Jurkat, Clone E6-1 (cell line): Measurements from ENCODE around the gene KTI12. TPM values are rescaled to one million over a fixed set of nuclear protein-coding genes. Genes with fewer than 3 reads are reported as not detected.
A peak's percentile ranks its signal among the peaks of the same experiment; 100 is the strongest.
"Not testable (repeated sequence)": the region's sequence is repeated elsewhere in the genome, so short reads cannot be mapped to it uniquely, and the experiment has no call there.

Experiments
- DNase-seq: peaks from one replicate; pipeline ENCODE4 v3.0.0-alpha.2; 2011; ENCODE audit warnings: low read depth, low spot score
- H3K4me3 ChIP-seq: 2 replicates; pipeline ENCODE4 v1.5.1; 2011; ENCODE audit warnings: mild to moderate bottlenecking, low read length, control low read depth, moderate library complexity
- polyA plus RNA-seq: library from polyadenylated mRNA; unstranded; fragments of >200 nt; gene quantifications from one replicate; pipeline ENCODE4 v1.2.1, GENCODE V29; 2012; ENCODE audit warnings: missing spikeins; ENCODE audit not compliant: insufficient read length, insufficient read depth

KTI12 gene, protein sequence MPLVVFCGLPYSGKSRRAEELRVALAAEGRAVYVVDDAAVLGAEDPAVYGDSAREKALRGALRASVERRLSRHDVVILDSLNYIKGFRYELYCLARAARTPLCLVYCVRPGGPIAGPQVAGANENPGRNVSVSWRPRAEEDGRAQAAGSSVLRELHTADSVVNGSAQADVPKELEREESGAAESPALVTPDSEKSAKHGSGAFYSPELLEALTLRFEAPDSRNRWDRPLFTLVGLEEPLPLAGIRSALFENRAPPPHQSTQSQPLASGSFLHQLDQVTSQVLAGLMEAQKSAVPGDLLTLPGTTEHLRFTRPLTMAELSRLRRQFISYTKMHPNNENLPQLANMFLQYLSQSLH
- polyA plus RNA-seq: 13.5 TPM

DNA sequence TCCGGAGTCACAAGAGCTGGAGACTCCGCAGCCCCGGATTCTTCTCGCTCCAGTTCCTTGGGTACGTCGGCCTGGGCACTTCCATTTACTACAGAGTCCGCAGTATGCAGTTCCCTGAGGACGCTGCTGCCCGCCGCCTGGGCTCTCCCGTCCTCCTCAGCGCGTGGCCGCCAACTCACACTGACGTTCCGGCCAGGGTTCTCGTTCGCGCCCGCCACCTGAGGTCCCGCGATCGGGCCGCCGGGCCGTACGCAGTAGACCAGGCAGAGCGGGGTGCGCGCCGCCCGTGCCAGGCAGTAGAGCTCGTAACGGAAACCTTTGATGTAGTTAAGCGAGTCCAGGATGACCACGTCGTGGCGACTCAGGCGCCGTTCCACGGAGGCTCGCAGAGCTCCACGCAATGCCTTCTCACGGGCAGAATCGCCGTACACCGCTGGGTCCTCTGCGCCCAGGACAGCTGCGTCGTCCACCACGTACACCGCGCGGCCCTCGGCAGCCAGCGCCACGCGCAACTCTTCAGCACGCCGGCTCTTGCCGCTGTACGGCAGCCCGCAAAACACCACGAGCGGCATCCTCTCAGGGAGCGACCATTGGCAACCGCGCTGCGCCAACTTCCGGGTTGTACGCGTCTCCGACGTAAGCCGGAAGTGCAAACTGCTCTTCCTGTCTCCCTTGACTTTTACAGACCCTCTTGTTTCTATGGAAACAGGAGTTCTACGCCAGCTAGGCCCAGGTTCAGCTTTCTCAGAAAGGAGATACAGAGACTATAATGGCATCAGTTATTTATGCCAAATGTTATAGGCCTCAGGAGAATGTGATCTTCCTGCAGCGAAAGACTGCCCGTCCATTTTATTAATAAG lies at the start of gene KTI12:
Gene KTI12 (minus strand): TSS at position 621 of the 860 bp plus-strand sequence. CDS start 49 bp downstream, at position 572.
- DNase-seq: peak; percentile 93
- H3K4me3 ChIP-seq: peak within 1 kb of the TSS; percentile 97

GRCh38 chr1:52080014-52080415 lies 46.4 kb upstream of the KTI12 start:
- DNase-seq: no peak
- H3K4me3 ChIP-seq: no peak overlapping the region

DNA sequence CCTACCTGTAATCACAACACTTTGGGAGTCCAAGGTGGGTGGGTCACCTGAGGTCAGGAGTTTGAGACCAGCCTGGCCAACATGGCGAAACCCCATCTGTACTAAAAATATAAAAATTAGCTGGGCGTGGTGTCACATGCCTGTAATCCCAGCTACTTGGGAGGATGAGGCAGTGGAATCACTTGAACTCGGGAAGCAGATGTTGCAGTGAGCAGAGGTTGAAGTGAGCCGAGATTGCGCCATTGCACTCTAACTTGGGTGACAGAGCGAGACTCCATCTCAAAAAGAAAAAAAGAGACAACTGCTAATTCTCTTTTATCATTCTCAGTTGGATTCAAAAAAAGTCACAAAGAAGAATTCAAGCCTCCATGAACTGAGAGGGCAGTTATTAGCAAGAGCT lies 43.7 kb upstream of the KTI12 start:
- not testable (repeated sequence) for DNase-seq, H3K4me3 ChIP-seq

- no peak overlapping the region for H3K4me3 ChIP-seq
- no peak for DNase-seq
Observed at GRCh38 chr1:52072291-52072690, 38.7 kb upstream of the KTI12 start.

DNA sequence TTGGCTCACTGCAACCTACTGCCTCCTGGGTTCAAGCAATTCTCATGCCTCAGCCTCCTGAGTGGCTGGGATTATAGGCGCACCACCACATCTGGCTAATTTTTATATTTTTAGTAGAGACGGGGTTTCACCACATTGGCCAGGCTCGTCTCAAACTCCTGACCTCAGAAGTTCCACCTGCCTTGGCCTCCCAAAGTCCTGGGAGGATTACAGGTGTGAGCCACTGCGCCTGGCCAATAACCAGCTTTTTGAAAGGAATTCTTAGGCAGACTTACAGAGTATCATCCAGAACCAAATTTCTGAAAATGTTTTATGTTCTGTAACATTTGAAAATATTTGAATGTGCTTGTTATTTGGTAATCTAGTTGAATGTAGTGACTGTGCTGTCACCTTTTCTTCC lies 37.1 kb upstream of the KTI12 start:
- no peak overlapping the region for H3K4me3 ChIP-seq
- no peak for DNase-seq

GRCh38 chr1:52063192-52063591 lies 29.6 kb upstream of the KTI12 start:
- no peak overlapping the region for H3K4me3 ChIP-seq

GRCh38 chr1:52060822-52061221 lies 27.2 kb upstream of the KTI12 start:
- H3K4me3 ChIP-seq: no peak overlapping the region
- no peak for DNase-seq

More at GRCh38 chr1:52063192-52063591, 29.6 kb upstream of the KTI12 start:
- DNase-seq: no peak

GRCh38 chr1:52059888-52060287 lies 26.3 kb upstream of the KTI12 start:
- no peak overlapping the region for H3K4me3 ChIP-seq
- no peak for DNase-seq

DNA sequence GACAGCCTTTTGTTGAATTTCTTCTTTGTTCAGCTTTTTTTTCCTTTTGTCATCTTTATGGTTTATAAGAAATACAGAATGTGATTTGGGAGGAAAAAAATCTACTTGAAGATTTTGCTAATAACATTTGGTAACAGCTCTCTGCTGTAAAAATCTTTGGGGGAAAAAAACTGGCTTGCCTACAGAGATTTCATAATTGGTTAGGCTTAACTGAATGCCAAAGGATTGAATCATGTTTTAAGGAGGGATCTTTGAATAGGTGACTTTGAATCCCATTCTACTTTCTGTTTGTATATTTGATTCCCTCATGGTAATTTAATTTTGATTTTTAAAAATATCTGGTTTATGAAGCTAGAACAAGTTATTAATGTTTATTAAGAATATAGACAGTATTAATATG lies 25.7 kb upstream of the KTI12 start:
- DNase-seq: no peak

DNA sequence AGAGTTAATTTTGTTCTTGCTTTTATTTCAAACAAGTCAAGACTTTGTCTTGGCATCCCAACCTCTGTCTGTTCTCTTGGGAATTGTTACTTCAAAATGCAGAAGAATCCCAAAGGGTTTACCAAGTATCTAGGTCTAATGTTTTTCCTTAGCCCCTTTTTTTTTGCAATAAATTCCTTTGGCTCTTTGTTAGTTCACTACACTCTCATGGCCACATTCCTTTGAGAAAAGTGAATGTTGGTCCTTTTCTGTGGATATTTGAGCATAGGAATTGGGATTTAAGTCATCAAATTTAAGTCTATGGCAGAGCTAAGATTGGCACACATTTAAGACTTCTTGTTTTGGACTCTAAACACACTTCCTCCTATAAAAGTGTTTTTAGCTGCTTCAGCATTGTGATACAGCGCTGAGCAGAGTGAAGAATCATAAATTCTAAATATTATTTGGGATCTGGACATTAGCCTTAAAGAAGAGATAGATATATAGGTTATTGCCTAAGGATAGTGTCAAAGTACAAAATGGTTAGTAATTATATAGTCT lies 24.3 kb upstream of the KTI12 start:
- H3K4me3 ChIP-seq: peak overlapping the region; percentile 71
- DNase-seq: no peak

More for the DNA sequence above, 25.7 kb upstream of the KTI12 start:
- H3K4me3 ChIP-seq: no peak overlapping the region

DNA sequence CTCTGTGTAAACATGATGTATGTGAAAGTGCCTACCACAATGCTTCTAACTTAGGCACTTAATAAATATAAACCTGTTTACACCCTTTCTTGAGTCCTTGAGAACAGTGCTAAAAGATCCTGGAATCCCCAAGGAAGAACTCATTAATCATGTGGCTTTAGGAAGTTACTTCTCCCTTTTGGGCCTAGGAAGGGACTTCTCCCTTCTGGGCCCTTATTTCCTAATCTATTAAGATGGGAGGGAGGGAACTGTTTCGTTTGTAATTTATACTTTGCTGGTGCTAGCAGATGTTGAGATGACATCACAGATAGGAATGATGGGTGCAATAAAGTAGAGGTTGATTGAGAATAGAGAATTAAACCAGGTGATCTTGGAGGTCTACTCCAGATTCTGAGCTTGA lies 23.6 kb upstream of the KTI12 start:
- H3K4me3 ChIP-seq: peak overlapping the region; percentile 71
- peak; percentile 14 for DNase-seq

- H3K4me3 ChIP-seq: peak overlapping the region; percentile 71
- DNase-seq: no peak
Observed at GRCh38 chr1:52056937-52057231, 23.3 kb upstream of the KTI12 start.

- DNase-seq: peak; percentile 92
- H3K4me3 ChIP-seq: peak within 1 kb of the TSS; percentile 71
Observed at GRCh38 chr1:52056163-52056936, 22.7 kb upstream of the KTI12 start, which contains the start of gene BTF3L4. Gene BTF3L4, plus strand, starts transcription at chr1:52056295. Its CDS starts 3,553 bp downstream, at chr1:52059848.

DNA sequence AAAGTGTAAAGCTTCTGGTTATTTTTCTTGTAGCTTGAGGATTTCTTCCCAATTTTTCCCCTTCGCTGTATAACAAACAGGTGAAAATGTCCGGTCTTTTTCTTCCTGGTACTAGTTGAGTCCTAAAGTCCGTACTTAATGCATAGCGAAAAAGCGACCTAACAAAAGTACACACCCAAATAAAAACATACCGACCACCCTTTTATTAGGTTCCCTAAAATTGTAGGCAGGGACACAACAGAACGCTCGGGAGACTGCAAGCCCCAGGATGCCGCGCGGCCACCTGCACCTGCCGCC lies 22.2 kb upstream of the KTI12 start:
- H3K4me3 ChIP-seq: peak overlapping the region; percentile 71
- DNase-seq: no peak

DNA sequence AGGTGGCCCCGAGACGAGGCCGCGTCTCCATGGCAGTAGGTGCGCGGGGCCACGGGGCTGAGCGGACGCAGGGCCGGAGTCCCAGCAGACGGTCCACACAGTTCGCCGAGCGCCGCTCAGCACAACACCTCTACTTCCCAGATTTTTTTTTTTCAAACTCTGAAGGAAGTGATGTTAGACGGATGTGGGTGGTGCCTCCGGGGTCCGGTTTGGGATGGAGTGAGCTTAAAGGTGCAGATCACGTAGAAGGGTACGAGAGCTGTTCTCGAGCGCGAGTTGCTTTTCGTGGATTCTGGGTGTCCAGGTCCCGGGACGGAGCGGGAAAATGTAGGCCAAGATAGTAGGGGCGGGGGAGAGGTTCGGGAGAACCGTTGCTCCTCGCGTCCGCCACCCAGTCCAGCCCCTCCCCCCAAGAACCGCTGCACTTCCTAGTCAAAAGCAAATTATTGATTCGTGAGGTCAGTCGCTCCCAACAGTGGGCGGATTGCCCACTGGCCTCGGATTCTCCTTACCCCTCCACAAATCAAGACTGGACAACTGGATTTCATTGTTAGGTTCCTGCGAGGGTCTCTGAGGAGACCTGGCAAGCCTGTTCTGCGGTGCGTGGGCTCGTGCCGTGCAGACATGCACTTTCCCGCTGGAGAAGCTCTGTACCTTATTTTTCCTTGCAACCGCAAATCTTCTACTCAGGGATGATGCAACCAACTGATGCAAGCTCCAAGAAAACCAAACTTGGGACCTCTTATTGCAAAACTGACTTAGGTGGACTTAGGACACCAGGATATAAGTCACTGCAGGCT lies 21.7 kb upstream of the KTI12 start, which contains the start of gene TXNDC12:
Gene TXNDC12 (minus strand): TSS at position 126 of the 800 bp plus-strand sequence. CDS start 95 bp downstream, at position 31.
- peak; percentile 89 for DNase-seq
- H3K4me3 ChIP-seq: peak within 1 kb of the TSS; percentile 71

- H3K4me3 ChIP-seq: peak overlapping the region; percentile 71
- DNase-seq: no peak
Observed at GRCh38 chr1:52054496-52055065, 21.0 kb upstream of the KTI12 start.

DNA sequence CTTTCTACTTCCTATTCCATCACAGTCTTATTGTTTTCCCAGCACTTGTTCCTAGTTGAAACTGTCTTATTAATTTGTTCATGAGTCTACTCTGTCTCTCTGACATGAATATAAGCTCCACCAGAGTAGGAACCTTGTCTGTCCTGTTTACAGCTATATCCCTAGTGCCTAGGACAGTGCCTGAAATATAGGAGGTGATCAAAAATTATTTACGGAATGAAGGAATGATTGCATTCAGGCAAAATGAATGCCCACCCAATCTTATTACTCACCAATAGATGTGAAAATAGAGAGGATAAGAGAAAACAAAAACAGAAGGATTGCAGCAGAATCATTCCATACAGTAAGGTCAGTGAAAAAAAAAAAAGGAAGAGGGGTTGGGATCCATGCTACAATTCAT lies 20.3 kb upstream of the KTI12 start:
- peak overlapping the region; percentile 71 for H3K4me3 ChIP-seq
- no peak for DNase-seq

DNA sequence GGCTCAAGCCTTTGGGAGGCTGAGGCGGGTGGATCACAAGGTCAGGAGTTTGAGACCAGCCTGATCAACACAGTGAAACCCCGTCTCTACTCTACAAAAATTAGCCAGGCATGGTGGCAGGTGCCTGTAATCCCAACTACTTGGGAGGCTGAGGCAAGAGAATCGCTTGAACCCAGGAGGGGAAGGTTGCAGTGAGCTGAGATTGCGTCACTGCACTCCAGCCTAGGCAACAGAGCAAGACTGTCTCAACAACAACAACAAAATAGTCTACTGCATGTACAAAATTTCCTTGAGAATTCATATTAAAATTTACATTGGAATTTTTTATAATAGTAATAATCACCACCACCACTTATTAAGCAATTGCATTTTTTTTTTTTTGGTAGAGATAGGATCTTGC lies 15.7 kb upstream of the KTI12 start:
- H3K4me3 ChIP-seq, DNase-seq: not testable (repeated sequence)
